SK-N-DZ (cell line): Measurements from ENCODE around the gene NHLH2. TPM values are rescaled to one million over a fixed set of nuclear protein-coding genes. Genes with fewer than 3 reads are reported as not detected.

ENCODE experiments used
- DNase-seq: peaks from one replicate; pipeline ENCODE4 v3.0.0-alpha.2; 2015; ENCODE audit warnings: low spot score
- polyA plus RNA-seq, 2 experiments: library from polyadenylated mRNA; depleted of rRNA; stranded (reverse); fragments of >200 nt; gene quantifications; 2 replicates each; pipeline ENCODE4 v1.2.3, GENCODE V29; 2014

The NHLH2 gene
- 0.09 TPM in 1 of 2 replicates, not detected in the other for polyA plus RNA-seq (2014; cell fraction: cytosol; rRNA removed)
- 0.07 and 0.40 TPM in 2 replicates for polyA plus RNA-seq (2014; cell fraction: nucleus; rRNA removed)

DNA sequence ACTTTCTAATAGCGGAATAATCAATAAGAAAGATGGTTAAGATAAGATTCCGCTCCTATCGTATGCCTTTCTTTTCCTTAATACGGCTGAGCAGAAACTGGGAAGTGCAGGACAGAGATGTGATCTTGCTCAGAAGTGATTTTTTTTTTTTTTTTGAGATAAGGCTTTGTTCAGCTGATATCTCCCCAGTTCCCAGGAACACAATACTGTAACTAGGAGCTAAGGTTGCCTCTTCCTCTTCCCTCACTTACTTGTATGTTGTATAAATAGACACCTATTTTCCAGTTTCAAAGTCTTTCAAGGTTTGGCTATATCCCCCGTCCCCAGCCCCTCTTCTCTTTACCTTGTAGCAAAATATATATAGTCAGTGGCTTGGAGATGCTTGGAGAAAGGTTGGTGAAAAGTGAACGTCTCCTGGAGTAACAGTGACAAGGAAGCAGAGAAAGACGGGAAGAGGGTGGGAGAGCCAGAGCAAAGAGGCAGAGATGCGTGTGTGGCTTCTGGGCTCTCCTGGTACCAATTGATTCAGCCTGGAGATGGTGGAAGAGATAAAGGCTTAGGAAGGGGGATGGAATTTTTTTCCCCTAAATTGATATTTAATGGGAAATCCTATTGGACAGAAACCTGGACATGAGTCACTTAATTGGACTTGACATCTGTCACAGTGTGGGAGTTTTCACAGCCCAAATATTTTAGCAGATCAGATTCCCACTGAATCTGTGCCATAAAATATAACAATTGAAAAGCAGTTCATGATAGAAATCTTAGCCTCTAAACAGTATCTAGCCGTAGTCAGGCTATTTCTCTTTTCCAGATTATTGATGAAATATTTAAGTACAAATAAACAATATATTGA lies at the start of gene NHLH2:
NHLH2 (minus strand) TSS at position 522 of the 856 bp plus-strand sequence. CDS start 2,754 bp downstream, outside the sequence.
- DNase-seq, result peak; percentile 15

DNA sequence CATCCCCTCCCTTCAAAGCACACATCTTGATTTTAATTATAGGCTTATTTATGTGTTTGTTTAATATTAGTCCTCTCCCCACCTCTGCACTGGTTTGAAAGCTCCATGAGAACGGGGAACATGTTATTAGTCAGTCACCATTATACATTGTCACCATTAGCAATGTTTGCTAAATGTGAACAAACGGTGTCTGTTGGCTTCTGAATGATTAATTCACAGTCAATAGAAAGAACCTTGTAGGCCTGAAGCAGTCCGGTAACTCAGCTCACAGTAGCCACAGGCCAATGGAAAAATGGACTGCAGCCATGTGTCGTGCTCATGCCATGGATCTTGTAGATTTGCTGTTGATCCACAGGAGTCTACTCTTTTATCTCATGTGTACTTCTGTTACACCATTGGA lies 49.7 kb upstream of the NHLH2 start:
- DNase-seq, result no peak

DNA sequence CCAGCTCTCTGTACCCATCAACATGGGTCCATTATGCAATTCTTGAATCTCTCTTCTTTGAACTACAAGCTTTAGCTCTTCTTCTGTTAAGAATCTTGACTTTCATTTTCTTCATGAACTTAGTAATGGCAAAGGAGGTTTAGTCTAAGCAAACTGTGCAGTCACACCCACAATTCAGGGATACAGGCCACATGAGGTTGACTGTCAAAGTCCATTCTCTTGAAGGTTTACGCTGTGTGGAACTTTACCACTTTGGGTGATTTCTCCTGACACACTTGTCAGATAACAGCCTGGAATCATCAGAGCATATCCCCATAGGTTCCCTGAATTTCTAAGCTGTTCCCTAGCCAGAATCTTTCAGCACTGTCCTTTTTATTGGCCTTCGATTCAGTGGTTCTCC lies 48.0 kb upstream of the NHLH2 start:
- DNase-seq, result no peak

DNA sequence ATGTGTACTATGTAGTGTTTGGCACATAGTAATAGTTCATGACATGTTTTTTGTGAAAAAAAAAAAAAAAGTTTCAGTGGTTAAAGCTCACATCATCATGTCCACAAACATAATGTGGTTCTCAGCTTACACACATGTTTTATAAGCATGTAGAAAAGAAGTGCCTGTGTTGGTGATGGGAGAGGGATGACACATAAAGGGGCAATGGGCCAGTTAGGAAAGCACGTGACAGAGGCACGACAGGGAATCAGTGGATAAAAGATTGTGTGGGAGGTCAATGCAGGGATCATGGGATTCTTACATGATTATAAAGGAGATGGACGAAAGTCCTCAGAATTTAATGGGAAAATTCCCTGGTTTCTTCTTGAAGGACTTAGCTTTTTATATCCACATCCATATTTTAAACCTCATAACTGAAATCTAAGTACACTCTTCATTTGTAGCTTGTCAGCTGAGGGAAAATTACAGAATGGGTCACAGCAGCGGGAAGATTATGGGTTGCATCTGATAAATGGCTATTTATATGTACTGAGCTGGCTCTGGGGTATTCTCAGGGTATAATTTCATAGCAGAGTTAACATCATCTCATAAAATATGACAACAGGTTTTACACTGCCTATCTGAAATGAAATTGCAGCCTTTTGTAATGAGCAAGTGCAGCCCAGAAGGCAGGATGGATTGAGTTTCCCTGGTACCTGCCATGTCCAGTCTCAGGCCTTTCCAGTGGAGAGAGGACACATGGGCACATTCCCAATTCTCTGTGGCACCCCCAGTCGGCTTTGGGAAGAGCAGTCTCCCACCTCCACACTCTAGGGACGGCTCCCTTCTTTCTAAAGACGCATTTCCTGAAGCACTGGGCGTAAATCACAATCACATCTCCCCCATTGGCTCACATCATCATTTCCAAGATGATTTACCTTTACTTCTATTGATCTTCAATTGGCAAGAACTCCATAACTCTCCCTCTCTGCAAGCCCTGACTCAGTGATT lies 42.3 kb upstream of the NHLH2 start:
- DNase-seq, result no peak

DNA sequence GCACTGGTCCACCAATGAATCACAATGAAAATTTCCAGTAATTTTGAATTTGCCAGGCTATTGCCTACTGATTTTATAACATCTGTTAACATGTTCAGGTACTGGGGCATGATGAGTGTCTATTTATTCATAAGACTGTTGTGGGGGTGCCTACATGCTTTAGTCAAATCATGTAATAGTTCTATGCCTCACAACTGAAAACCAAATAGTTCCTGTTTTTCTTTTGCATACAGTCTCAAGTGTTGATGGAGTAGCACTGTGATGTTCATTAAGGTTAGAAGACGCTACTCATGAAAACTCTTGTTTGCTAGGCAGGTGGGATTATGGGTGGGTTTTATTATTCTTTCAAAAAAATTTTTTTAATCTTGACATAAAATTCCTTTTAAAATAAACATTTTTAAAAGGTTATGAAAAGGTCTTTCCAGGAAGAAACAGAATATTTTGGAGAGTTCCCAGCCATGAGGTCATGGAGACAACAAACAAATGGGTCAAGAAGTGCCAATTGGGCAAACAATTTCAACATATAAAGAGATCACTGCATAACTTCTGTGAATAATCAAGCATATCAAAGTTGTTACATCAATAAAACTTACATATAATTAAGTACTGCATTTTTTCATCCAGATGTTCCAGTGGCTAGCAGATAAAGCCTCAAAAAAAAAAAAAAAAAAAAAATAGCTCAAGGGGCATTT lies 40.2 kb upstream of the NHLH2 start:
- no peak for DNase-seq

DNA sequence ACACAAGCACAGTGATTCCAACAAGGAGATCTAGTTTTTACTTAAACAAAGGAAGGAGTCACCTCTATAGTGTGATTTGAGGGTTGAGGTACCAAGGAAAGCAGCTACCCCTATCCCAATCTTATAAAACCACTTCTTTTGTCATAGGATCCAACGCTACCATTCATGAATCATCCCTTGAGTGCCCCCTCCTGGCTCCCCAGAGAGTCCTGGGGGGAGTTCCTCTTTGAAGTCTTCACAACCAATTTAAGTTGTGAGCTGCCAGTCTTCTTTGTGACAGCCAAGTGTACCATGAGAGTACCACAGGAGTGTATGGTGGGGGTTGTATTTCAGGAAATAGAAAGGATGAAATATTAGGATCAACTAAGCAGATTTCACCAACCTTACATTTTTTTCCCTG lies 39.1 kb upstream of the NHLH2 start:
- DNase-seq, result no peak

DNA sequence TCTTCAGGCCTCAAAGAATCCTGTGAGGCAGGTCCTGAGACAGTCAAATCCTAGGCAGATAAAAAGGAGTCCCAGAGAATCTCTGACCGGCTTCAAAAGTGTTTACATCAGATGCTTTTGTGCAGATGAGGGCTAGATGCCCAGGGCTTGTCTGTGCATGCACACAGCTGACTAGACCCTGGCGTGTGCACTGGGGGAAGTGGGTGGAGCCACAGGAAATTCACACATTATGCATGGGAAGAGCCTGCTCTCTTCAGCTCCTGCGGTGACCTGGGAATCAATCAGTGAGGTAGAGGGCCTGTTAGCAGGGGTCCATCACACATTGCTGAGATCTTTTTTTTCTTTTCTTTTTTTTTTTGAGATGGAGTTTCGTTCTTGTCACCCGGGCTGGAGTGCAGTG lies 36.6 kb upstream of the NHLH2 start:
- DNase-seq, result no peak

DNA sequence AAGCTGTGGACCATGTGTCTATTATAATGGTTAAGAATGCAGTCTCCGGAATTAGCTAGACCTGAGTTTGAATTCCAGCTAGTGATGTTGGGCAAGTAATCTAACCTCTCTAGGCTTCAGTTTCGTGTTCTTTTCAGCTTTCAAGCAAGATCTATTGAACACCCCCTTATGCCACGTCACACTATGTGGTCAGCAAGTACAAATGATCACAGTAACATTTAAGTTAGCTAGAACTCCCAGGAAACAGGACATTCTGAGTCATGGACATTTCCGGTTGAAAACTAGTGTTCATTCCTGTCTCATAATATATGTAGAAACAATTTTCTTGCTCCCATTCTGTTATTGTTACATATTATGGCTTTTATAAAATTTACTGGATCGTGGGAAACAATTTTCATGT lies 34.0 kb upstream of the NHLH2 start:
- no peak for DNase-seq

DNA sequence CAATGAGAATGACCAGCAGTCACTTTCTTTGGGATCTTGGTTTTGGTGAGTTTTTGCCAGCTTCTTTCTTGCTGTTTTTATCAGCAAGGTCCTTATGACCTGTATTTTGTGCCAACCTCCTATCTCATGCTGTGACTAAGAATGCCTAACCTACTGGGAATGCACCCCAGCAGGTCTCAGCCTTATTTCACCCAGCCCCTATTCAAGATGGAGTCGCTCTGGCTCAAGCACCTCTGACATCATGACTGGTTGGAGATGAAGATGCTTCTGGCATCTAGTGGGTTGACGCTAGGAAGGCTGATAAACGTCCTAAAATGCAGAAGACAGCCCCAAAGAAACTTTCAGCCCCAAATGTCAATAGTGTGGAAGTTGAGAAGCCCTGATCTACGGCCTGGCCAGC lies 33.6 kb upstream of the NHLH2 start:
- no peak for DNase-seq

DNA sequence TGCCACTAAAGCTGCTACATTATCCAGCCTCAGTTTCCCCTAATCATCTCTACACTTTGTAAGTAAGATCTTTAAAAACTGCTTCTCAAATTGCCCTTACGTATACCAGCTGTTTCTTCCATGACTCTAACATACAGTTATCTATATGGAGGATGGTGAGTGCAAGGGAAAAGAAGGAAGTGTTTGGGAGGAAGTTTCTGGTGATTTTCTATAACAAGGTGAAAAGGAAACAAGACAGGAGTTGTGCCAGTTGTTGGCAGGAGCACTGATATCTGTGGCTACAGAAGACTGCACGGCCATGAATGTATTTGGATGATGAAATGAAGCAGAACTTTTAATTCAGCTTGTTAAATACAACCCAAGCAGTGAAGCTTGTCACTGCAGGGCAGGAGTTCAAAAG lies 32.3 kb upstream of the NHLH2 start:
- no peak for DNase-seq

DNA sequence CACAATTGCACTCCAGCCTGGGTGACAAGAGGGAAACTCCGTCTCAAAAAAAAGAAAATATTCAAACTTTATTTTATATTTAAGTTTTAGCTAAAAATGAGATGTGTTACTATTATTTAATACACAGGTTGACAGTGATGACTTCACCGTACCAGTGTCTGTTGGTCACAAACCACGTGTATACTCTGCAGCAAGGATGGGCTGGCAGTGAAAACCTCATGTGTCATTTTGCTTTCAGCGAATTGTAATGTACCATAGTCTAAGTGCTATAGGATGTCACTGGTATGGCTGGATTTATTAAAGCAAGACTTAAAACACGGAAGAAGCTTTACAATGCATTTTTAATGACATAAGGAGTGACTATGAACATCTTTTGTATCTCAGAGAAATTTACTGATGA lies 28.1 kb upstream of the NHLH2 start:
- no peak for DNase-seq

DNA sequence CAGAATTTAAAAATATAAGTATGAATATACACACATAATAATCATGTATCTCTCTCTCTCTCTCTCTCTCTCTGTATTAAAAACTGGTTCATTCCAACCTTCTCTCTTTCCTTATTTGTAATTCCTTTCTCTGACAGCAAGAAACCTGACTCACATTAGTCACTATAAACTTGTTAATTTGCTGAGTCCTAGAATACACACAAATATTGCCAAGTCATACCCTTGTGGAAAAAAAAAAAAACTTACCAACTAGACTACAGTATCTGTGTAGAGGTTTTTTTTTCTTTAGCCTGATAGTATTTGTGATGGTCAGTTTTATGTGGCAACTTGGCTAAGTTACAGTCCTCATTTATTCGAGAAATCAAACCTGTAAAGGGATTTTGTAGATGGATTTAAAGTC lies 26.3 kb upstream of the NHLH2 start:
- DNase-seq, result no peak

DNA sequence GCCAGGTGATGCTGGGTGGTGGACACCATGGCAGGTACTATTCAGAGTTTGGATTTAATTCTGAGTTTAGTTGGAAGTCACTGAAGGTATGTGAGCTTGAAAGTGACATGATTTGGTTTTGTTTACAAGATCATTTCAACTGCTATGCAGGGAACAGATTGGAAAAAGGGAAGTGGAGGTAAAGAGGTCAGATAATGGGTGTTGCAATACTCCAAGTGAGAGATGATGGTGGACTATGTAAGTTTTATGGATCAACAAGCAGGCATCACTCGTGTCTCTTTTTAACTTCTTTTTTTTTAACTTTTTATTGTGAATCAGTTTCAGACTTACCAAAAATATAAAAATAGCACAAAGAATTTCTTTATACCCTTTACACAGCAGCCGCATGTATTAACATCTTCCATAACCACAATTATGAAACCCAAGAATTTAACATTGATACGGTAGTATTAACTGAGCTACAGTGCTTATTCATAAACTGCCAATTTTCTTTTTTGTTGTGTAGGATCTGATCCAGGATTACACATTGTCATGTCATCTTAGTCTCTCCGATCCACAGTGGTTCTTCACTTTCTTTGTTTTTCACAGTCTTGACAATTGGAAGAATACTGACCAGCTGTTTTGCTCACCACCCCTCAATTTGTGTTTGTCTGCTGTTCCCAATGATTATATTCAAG lies 24.9 kb upstream of the NHLH2 start:
- DNase-seq, result no peak

DNA sequence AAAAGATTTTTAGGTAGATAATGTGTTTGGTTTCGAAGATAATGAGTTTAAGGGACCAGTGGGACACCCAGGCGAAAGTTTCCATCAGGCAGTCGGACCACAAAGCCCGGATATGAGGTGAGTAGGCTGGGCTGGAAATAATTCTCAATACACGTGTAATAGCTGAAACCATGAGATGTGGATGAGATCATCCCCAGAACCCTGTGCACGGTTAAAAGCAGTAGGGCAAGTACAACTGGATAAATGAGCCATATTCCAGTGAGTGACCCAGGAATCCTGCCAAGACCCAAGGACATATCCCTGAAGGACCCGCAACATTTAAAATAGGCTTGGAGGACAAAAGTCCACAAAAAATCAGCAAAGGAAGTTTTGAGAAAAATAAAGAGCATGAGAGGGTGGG lies 21.5 kb upstream of the NHLH2 start:
- no peak for DNase-seq

DNA sequence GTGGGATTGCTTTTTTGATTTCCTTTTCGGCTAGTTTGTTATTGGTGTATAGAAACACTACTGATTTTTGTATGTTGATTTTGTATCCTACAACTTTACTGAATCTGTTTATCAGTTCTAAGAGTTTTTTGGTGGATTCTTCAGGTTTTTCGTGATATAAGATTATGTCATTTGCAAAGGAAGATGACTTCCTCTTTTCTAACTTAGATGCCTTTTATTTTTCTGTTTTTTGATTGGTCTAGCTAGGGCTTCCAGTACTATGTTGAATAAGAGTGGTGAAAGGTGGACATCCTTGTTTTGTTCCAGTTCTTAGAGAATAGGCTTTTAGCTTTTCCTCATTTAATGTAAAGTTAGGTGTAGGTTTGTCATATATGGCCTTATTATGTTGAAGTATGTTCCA lies 13.1 kb upstream of the NHLH2 start:
- DNase-seq, result no peak

DNA sequence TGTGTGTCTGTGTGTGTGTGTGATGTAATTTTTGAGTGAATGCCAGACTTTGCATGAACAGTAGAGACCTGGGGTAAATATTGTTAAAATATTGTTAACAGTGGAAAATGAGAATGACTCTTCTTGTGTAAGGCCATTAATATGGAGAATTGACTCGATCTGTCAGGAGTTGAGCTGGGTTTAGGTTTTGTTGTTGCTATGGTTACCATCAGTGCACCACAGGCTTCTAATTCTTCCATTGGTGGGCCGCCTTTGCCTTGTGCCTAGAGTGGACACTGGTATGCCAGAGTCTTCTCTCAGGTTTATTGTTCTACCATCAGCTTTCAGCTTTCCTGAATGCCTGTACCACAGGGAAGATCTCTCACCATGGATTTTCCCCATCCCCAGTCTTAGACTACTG lies 10.0 kb upstream of the NHLH2 start:
- no peak for DNase-seq

DNA sequence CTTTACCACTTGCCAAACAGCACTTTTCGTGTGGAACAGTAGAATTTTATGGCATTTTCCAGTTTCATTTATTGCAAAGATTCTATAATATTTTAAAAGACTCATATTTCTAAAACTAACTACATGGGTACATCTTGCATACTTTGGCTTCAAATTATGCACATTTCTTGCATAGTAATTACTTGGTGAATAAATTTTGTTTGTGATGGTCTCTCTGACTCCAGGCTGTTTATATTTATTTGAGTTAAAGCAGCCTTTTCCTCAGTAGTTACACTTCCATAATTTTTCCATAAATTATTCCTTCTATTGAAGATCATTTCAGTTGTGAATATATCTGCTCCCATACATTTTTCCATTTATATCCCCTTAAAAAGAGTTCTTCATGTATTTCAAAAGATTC lies 6.9 kb upstream of the NHLH2 start:
- no peak for DNase-seq

DNA sequence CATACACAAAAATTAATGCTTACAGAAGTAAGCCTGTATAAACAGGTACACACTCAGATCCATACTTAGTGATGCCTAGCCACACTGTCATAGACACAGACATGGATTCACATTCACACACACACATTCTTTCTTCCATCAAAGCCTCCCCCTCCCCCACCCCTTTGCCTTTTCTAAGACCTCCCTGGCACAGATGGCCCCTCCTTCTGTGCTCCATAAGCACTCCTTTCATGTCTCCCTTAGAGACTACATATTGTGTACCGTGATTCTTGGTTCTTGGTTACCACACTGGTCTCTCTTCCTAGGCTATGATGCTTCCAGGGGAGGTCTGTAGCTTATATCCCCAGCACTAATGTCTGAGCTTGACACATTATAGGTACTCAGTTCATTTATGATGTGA lies 2.0 kb upstream of the NHLH2 start:
- DNase-seq, result no peak

DNA sequence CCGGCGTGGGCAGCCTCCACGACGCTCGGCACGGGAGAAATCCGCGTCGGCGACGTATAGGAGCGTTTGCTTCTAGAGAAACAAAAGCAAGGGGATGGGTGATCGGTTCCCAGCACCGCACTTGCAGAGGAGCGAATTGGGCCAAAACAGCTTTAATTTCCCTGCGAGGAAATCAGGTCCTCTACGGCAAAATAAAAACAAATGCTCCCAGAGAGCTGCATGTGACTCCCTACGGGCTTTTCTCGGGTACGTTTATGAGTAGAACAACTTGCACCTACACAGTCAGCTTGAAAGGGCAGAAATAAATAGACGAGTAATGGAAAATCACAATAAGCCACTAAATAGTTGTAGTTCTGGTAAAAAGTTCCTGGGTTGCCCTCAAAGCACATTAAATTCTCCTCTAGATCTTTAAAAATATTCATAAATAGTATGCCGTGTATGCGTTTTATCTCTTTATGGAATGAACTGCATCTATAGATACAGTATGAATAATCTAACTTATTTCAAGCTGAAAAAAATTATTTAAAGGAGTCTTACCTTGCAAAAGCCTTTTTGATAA lies 1.2 kb downstream of the NHLH2 start:
- no peak for DNase-seq

DNA sequence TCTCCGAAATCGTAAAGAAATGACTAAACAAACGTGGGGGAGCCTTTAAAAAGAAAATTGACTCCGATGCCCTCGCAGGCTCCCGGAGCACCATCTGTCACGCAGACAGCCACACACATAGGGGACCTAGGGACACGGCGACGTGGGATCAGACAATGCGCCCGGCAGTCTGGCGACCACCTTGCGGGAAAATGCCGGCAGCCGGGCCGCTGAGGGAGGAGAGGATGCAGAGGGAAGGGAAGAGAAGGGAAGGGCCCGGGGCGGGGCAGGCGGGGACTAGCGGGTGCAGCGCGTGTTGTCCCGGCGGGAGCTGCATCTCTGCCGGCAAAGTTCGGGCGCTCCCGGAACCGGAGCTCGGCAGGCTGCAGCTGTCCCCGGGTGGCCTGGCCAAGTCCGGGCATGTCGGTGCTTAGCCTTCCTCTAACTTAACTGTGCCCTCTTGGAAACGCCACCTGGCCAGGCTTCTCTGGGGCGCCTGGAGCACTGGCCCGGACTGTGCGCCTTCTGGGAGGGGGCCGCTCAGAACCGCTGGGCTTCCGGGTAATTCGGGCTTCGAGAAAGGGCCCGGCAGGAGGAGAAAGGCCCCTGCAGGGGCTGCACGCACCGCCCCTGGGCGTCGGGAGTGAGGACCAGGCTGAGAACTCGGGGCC lies 1.8 kb downstream of the NHLH2 start:
- DNase-seq, result no peak
